GM21619 (cell line): ENCODE measurements around the gene AMPD1.

Experiments used
- ATAC-seq: cut with Tn5 transposase; IDR thresholded peaks from one replicate; pipeline ENCODE4 v1.9.1; 2021; ENCODE audit not compliant: unreplicated experiment

The AMPD1 gene

DNA sequence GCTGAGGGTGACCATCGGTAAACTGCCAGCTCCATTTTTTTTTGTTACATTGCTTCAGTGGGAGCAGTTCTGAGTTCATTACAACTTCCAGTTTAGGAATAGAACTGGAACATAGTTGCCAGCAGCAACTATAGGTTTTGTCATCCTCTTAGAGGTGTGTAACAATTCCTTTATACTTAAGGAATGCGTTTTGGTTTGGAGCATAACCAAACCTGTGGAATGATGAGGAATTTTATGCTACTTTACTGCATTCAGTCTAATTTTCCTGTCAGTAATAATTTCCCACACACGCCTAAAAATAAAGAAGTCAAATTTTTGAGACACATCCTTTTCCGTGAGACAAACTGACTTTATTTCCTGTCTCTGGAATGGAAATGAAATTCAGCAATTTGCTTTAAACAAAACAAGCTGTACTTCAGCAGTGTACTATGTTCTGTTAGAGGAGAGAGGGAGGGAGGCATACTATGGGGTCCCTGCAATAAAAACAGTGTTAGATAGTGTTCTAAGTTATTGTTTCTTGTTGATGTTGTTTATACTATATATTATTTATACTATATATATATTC is 4.8 kb upstream of the AMPD1 start:
- no peak for ATAC-seq

DNA sequence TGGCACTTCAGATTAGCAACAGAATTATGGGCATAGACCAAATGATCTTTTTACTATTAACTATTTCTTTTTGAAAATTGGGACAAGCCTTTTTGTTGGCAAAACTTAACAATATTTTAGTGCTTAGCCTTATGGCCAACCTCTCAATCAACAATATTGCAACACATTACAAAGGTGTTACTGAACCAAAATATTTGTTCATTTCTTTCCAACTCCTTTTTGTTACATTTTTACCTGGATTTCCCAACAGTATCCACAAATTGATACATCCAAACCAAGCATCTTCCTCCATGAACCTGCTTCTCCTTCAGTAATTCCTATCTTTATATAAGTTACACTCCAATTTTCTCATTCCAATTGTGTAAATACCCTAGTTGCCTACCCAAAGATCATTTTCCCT is 1.5 kb upstream of the AMPD1 start:
- ATAC-seq: no peak

- ATAC-seq: no peak
Measured at GRCh38 chr1:114694540-114695310, 621 bp downstream of the AMPD1 start.

DNA sequence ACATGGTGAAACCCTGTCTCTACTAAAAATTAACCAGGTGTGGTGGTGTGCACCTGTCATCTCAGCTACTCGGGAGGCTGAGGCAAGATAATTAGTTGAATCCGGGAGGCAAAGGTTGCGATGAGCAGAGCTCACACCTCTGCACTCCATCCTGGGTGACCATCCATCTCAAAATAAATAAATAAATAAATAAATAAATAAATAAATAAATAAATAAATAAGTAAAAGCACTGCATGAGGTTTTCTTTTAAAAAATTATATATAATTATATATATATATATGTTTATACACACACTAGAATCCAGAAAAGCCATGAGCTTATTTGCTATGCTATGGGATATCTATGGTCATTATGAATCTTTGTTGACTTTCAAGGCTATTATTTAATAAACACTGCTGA is 2.4 kb downstream of the AMPD1 start:
- no peak for ATAC-seq

- ATAC-seq: no peak
Measured at GRCh38 chr1:114691061-114691460, 4.3 kb downstream of the AMPD1 start.

- no peak for ATAC-seq
Measured at GRCh38 chr1:114690148-114690547, 5.2 kb downstream of the AMPD1 start.

GRCh38 chr1:114688526-114688925 is 6.8 kb downstream of the AMPD1 start:
- ATAC-seq: no peak

DNA sequence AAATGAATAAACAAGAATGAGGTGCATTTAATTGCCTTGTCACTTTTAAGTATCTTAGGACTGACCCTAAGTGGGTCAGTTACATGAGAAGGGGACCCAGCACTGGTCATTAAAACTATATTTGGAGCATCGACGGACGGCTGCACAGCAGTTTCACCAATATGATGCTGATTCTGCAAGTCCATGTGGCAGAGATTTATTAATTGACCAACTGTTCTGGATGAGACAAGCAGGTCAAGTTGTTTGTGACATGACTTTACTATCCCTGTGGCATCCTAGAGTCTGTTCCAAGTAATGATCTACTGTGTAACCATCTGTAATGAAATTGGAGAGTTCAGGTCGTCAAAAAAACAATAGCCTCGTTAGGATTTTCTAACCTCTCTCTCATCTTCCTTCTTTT is 9.5 kb downstream of the AMPD1 start:
- no peak for ATAC-seq

- no peak for ATAC-seq
Measured at GRCh38 chr1:114677691-114678090, 17.7 kb downstream of the AMPD1 start.

DNA sequence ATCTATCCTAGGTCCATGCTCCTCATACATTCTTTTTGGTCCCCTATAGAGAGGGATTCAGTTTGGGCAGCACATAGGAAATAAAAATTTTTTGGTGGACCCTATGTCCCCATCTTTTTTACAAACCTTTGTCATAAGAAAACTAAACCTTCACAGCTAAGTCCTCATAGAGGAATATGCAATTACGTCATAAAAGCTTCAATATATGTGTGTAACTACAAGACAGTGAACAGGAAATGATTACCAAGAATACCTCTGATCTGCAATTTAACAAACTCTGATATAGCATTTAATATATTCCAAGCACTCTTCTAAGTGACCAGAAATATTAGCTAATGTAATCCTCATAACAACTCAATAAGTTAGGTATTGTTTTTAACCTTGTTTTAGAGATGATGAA is 19.2 kb downstream of the AMPD1 start:
- ATAC-seq: no peak

DNA sequence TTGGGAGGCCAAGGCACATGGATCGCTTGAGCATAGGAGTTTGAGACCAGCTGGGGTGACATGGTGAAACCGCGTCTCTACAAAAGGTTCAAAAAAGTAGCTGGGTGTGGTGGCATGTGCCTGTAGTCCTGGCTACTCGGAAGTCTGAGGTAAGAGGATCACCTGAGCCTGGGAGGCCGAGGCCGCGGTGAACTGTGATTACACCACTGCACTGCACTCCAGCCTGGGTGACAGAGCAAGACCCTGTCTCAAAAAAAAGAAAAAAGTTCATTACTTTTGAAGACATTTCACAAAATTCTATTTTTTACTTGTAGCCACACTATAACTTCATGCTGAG is 23.4 kb downstream of the AMPD1 start:
- ATAC-seq: no peak

- no peak for ATAC-seq
Measured at GRCh38 chr1:114671011-114671938, 24.1 kb downstream of the AMPD1 start.

DNA sequence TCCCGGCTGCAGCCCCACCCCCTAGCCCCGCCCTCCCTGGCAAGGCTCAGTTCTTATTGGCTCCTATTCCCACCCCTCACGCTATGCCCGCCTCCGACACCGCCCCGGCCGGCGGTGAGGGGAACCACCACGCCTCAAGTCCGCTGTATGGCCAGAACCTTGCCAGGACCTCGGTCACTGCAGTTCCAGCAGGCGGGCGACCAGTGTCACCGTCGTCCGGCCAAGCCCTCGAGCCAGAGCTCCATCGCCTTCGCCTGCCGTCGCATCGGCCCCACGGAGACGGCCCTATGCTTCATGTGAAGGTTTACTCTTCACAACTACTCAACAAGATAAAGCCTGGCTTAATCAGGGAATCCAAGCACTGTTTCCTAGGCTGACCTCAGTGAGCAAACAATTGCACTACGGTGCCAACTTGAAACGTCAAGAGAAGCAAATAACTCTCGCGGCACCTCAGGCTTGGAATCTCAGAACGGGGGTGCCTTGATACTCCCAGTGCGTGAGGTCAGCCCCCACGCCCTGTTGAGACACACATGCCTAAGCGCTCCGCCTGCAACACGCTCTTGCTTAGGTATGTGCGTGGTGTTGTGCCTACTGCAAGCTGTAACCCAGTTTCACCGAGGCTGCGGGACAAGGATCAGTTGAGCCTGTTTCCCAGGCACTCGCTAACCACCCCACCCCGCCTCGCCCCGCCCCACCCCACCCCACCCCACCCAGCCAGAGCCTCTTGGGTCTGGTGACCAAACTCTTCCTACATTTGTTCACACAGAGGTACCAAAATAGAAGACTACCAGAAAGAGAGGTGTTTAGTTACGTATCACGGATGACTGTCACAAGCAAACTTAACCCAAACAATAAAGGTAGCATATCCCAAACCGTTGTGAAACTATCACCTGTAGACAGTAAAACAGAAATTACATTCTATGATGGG is 25.0 kb downstream of the AMPD1 start:
- peak; percentile 99 for ATAC-seq

DNA sequence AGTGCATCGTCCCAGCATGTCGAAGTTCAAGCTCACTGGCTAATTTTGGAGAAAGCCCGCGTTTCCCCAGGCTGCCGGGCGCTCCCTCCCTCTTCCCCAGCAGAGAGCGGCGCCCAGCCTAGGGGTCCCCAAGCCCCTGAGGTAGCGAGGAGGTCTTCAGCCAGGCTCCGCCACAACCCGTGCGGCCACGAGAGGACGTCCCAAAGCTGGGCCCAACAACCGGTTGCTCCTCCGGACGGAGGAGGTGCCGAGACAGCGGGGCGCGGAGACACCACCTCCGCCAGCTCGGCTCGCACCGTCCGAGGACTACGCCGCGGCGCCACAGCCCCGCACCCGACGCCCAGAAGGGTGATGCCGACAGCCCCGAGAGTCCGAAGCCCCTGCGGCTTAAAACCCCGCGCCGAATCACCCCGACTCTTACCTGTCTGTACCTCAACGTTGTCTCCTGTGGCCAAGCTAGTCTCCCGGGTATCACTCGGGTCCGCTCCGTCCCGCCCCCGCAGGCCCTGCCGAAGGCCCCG is 25.7 kb downstream of the AMPD1 start, which contains the start of gene DENND2C:
DENND2C (minus strand) TSS at position 488 of the 521 bp plus-strand sequence. CDS start 44,065 bp downstream, outside the sequence.
- ATAC-seq: peak; percentile 59

DNA sequence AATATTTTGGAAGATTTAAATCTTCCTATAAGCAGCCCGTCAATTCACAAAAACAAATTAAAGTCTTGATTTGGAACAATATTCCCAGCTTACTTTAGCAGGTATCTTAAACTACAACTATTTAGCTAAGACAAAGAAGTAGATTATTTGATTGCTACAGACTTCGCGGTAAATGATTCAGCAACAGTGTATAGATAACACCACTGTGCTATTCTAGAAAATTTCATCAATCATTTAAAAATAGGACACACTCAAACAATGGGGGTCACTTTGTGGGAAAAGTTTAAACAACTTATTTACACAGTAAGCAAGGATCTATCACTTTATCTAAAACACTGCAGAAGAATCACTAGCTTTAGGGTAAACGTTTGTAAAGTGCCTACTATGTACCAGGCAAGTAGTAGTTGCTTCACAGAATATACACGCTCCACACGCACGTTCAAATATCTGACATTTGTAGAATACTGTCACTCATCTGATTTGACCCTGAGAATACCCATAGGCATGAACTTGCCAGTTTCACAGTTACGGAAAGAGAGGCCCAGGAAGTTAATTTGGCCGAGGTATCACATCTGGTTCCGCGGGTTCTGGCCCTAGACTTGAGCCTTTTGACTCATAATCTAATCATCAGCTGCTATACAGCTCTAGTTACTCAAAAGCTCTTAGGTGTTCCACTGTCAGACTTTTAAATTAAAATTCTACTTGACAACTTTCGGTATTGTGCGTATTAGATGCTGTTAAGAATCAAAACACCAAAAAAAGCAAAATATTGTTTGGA is 26.4 kb downstream of the AMPD1 start:
- ATAC-seq: no peak

GRCh38 chr1:114668373-114668772 is 27.0 kb downstream of the AMPD1 start:
- no peak for ATAC-seq

DNA sequence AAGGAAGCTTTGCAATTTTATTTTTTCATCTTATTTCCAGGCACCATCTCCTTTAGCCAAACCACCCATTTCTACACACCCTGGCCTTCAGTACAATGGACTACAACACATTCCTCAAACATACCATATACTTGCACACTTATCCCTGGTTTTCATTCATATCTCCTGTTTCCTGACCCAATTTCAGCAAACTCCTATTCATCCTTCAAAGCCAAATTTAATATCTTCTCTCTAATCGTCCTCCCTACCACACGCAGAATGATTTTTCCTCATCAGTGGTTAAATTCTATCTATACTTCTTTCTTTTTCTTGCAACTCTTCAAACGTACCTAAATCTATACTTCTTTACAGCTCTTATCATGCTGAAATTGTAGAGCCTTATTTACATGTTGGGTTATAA is 28.4 kb downstream of the AMPD1 start:
- ATAC-seq: no peak

- no peak for ATAC-seq
Measured at GRCh38 chr1:114660238-114660637, 35.1 kb downstream of the AMPD1 start.

GRCh38 chr1:114651893-114652292 is 43.5 kb downstream of the AMPD1 start:
- no peak for ATAC-seq

DNA sequence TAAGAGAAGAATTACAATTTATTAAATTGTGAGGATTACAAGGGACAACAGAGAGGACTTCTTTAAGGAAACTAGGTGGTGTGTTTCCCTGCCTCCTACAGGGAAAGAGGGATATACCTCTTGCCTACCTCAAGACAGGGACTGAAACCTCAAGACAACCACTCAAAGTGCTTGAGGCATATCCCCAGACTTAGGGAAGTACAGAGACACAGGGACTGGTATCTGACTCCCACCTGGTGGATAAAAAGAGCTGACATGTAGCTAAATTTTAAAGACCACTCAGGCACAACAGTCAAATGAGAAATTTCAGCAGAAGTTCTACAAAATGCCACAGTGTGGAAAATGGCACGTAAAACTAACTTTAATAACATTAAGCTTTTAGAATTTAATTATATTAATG is 46.8 kb downstream of the AMPD1 start:
- no peak for ATAC-seq
